Measurements from ENCODE around the gene STK39.

STK39 gene

DNA sequence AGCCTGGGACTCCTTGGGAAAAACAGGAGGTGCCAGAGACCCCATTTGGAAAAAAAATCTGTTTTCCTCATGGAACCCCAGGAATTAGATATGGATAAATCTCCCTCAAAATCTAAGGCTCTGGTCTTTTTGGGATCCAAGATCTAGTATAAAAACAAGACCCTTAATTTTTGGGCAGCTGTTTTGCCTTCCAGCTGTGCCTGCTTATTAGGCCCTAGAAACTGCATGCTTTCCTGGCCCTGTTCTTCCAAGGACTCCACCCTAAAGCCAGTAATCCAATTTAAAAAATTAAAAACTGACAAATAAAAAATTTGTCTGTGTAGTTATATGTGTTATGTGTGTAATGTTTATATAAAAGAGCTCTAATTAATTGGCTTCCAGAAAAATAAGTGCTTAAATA lies 274.6 kb downstream of the STK39 start:
- DNase-seq = no peak

GRCh38 chr2:167972020-167972419 lies 275.4 kb downstream of the STK39 start:
- no peak for DNase-seq

DNA sequence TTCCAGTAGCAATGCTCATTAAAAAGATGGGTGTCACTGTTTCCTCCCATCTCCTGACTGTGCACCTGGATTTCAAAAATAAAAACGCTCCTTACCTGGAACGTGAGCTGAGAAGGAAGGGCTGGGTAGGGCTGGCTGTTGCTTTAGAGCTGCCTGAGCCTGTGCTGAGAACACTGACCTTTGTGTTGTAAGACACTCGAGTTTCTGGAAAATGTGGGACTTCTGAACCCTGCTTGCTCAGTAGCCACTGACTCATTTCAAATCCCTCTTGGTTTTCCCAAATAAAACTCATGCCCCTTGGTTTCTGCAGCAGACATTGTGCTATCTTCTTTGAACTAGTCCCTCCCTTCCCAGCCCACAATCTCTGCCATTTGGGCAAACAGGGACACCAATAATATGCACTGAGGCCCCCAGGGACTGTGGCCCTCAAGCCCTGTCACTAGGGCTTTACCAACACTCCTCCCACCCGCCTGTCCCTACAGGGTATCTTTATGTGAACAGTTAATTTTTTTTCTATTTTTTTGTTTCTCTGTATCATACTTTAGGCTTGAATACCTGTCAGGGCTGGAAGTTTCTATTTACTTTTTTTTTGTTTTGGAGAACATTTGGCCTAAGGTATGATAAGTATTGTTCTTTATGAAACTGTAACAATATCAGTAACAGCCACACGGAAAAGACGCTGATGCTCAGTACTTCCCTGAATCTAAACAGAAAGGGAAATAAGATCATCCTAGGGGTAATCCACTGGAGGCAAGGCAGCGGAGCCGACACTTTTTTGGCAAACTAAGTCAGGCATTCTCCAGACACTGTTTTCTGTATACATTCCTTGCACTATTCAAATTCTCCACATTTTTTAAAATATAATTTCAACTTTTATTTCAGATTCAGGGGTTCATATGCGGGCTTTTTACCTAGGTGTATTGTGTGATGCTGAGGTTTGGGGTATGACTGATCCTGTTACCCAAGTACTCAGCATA lies 280.2 kb downstream of the STK39 start:
- DNase-seq = no peak

GRCh38 chr2:167965907-167966761 lies 281.3 kb downstream of the STK39 start:
- DNase-seq = no peak

- no peak for DNase-seq
These were observed 282.6 kb downstream of the STK39 start for GRCh38 chr2:167964650-167965413.

- DNase-seq = no peak
These were observed 283.3 kb downstream of the STK39 start for GRCh38 chr2:167963899-167964649.

- no peak for DNase-seq
These were observed 284.8 kb downstream of the STK39 start for GRCh38 chr2:167962436-167963226.

DNA sequence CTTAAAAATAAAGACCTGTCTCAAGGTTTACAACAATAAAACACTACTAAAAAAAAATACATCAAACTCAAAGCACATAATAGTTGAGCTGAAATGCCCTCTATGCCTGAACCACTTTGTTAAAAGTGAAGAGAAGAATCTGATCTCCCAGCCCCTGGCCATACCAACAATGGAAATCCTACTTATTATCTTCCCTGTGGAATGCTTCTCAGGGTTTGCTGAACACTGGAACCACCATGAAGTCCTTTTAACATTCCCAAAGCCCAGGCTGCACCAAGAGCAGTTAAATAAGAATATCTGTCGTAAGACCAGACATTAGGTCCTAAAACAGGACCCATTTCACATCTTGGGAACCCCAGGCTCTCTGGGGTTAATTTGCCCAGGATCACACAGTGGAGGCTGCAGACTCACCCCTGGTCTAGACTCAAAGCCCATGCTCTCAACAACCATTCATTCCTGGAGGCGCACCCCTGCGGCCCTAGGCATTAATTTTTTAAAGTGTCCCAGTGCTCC lies 285.8 kb downstream of the STK39 start:
- DNase-seq = no peak

DNA sequence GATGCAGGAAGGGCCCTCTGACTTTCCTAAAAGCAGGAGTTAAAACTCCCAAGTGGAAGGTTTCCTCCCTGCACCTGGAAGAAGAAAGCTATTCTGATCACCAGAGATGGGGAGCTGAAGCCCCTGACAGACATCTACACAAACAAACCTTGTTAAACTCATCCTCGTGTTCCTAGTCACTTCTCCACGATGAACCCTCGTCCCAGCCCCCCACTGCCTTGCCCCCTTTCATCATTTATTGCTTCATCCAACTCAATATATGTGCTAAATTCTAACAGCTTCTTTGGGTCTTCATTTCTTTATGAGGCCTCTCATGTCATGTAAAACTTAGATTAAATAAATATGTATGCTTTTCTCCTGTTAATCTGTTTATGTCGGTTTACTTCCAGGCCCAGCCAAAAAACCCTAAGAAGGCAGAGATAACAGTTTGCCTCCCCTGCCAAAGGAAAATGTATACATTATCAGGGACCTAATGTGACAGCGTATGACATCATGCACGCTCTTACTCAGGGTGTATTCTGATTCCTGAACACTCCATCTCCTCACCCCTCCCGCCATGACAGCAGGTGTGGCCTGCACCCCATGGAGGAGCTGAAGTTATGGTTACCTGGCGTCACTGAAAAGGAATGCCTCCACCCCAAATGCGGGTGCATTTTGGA lies 287.2 kb downstream of the STK39 start:
- no peak for DNase-seq

DNA sequence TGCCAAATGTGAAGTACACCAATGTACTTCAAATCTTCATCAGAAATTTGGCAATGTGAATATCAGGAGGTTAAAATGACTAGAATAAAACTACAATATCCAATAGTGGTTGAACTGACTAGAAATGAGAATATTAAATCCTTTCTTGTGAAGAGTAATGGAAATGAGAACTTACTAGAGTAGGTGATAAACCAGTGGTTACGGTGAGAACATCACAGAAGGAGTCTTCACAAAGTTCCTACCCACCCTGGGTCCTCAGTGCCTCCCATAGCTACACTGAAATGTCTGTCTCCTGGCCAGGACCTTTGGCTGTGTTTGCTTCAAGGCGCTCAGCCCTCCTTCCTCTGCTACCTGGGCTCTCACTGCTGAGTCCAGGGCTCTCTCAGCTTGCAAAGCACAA lies 289.7 kb downstream of the STK39 start:
- DNase-seq = no peak

GRCh38 chr2:167955264-167955906 lies 292.0 kb downstream of the STK39 start:
- DNase-seq = no peak

DNA sequence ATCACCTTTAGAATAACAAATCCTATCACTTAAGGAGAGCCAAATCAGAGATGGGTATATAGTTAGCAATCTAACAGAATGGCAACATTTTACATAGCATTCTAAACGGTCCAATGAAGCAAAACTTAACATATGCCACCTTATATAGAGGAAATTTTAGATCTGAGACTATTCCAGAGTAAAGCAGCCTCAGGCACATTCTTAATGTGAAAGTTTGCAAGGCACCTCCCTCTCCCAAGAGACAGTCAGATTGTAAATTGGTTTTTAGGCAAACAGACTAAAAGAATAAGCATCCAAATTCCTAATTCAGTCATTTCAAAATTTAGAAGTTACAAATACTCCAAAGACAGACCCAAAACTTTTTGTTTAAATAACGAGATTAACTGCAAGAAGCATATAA lies 292.9 kb downstream of the STK39 start:
- DNase-seq = no peak

DNA sequence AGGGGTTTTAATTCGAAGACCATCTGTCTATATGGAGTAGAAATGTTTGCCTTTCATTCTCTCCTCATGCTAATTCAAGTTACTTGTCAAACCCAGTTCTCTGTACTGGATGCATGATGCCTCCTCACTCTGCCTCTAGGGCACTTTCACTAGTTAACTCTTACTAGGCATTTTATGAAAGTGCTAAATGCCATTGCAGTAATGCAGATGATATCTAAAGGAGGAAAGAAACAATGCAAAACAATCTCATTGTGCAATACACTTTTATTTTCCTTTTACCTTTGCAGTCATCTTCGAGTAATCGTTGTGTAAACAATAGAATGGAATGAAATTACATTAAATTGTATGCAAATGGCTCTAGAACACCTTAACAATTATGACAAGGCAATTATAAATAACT lies 293.6 kb downstream of the STK39 start:
- DNase-seq = no peak

DNA sequence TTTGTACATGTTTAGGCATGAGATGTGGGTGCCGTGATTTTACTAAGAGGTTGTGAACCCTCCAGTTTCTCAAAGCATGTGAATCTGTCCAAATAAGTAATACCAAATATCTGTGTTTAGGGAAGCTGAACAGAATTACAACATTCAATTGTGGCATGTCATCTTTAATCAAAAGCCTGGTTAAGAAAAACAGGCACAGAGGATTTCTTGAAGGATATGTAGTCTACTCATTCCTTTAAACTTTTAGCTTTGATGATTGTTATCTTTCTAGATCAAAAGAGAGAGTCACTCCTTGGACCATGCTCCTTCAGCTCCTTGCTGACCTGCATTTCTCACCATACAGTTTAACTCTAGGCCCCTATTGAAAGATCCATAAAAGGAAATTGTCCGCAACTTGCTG lies 296.8 kb downstream of the STK39 start:
- DNase-seq = no peak

DNA sequence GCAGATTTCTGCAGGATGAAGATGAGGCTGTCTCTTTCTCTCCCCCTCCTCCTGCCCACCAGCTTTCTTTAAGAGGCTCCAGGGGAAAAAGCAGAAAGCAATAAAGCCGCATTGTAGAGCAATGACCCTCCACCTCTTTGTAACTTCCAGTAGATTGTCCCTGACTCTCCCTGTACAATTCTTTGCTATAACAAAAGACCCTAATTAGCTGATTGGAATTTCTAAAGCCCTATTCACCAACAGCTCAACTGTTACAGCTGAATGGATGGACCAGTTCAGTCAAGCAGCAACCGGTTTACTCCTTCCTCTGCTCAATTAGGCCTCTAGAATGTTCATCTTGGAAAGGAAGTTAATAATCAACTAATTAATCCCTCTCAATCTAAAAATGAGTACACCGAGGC lies 301.0 kb downstream of the STK39 start:
- no peak for DNase-seq

DNA sequence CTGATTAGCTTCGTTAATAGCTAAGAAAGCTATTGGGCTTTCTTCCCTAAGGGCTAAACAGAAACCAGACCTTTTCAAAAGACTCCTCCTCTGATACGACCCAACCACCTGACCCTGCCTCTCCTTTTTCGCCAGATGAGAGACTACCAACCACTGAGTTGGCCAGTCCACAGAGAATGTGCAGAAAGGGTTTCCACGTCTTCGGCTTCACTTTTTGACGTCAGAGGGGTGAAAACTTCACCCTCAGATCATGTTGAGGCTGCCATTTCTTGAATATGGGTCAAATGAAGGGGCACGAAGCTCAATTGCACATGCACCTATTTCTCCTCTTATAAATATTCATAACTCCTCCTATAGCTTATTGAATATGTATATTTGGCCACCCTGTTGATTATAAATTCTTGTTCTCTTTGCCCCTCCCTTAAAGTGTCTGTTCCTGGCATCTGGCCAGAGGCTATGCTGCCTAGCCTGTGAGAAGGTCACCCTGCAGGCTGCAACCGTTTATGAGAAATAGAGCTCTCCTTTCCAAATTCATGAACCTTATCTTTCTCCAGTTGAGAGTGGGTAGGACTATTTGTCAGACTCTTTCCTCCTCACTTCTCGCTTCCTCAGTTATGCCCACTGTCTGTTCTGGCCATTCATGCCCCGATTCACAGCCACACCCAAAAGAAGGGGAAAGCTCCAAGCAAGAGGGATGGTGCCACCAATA lies 301.6 kb downstream of the STK39 start:
- no peak for DNase-seq

- DNase-seq = no peak
These were observed 302.4 kb downstream of the STK39 start for GRCh38 chr2:167944825-167945659.

DNA sequence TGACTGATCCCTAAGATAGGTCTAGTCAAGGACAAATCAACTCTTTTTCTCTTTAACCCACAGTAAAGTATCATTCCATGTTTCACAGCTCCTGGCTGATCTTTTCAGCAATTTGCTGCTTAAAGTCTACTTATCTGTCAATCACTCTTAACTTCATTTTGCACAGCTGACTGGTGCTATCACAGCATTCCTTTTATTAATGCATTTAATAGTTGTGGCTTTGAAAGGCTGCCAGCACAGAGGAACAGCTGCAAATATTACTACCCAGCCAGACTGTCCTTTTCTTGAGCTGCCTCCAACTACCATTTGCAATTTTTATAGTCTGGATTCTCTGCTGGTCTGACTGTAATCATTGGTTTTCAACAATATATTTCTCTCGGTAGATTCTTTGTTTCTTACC lies 303.5 kb downstream of the STK39 start:
- no peak for DNase-seq

DNA sequence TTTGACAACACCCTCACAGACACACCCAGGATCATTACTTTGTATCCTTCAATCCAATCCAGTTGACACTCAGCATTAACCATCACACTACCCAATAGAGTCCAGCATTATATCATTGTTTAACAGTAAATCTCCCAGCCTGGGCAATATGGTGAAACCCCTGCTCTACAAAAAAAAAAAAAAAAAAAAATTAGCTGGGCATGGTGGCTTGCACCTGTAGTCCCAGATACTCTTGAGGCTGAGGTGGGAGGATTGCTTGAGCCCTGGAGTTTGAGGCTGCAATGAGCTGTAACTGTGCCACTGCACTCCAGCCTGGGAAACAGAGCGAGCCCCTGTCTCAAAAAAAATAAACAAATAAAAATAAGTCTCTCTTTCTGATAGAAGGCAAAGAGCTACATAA lies 304.0 kb downstream of the STK39 start:
- no peak for DNase-seq
